GM19193 (cell line): ENCODE measurements around the gene TNFRSF4.

Experiments
- POLR2A ChIP-seq: IDR thresholded peaks from 4 replicates; pipeline ENCODE4 v1.6.1; 2011; ENCODE audit not compliant: insufficient read depth, insufficient read length; ENCODE audit errors: extremely low read depth

Gene TNFRSF4

DNA sequence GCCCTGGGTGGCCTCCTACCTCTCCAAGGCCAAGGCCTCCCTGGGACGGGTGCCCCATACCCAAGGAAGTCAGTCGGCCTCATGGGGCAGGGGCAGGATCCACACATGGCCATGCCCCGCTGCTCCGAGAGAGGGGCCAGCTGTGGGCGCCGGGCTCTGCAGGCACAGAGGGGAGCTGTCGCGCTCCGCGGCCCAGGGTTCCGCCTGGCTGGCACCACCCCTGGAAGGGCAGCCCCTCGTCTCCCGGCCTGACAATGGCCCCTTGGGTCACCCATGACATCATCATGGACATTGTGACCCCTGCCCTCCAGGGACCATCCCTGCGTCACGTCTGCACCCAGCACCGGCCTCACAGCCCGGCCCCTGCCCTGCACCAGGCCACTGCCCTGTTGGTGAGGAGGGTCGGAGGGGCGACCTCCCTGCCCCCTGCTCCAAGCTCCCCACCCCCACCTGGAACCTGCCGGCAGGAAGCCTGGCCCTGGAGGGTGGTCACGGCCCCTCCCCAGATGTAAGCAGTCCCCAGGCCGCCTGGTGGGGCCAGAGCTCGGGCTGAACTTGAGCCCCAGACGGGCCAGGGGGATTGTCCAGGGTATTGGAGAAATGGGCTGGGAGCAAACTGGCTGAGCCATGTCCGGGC lies 34.5 kb downstream of the TNFRSF4 start:
- no peak for TF ChIP-seq POLR2A

DNA sequence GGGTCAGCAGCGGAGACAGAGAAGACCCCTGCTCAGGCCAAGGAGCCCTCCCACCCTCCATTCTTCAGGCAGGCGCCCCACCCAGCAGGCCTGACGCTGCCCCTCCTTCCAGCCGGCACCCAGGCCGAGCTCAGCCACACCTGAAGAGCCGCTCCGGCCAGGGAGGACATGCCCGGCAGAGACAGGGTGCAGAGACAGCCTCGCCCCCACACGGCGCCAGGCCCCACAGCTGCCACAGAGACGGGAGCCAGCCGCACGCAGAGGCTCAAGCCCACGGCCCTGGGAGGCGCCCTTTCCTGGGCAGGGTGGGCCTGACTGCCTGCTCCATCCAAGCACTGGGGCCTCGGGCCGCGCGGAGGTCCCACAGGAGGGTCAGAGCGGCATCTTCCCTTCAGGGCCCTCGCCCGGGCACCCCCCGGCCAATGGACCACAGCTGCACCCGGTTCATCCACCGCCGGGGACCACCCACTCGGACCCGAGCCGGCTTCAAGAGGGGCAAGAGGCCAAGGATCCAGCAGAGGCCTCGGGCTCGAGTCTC lies 35.1 kb downstream of the TNFRSF4 start:
- TF ChIP-seq POLR2A = no peak

DNA sequence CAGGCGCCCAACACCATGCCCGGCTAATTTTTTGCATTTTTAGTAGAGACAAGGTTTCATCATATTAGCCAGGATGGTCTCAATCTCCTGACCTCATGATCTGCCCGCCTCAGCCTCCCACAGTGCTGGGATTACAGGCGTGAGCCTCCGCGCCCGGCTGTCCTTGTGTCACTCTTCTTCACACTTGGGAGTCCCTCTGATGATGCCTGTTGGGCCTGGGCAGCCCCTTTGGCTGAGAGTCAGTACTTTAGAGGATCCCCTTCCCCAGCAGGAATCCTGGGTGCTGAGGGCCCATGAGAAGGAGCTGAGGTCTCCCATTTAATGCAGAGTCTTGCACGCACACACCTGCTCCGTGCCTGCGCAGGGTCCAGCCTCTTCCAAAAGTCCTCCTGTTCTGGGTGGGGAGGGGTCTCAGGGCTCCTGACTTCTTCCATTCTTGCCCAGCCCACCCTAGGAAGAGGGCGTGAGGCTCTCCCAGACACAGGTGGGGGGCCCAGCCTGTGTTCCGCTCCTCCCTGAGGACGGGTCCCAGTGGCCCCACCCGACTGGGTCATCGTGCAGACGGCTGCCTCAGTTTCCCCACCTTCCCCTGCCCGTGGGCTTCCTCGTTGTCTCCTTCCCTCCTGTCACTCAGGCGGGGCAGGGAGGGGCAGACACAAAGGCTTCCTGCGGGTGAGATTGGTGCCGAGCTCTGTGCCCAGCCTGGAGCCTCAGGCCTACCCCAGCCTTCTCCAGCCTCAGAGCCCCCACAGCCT lies 36.3 kb downstream of the TNFRSF4 start:
- no peak for TF ChIP-seq POLR2A

DNA sequence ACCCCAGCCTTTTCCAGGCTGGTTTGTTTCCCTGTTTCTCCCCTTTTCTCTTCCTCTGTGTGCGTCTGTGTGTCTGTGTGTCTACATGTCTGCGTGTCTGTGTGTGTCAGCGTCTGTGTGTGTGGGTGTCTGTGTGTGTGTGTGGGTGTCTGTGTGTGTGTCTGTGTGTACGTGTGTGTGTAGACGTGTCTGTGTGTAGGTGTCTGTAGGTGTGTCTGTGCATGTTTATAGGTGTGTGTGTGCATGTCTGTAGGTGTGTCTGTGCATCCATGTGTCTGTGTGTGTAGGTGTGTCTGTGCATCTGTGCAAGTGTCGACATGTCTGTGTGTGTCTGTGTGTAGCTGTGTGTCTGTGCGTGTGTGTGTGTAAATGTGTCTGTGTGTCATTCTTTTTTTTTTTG lies 37.0 kb downstream of the TNFRSF4 start:
- no peak for TF ChIP-seq POLR2A

- TF ChIP-seq POLR2A = no peak
These were observed 38.5 kb downstream of the TNFRSF4 start for GRCh38 chr1:1175221-1176062.

DNA sequence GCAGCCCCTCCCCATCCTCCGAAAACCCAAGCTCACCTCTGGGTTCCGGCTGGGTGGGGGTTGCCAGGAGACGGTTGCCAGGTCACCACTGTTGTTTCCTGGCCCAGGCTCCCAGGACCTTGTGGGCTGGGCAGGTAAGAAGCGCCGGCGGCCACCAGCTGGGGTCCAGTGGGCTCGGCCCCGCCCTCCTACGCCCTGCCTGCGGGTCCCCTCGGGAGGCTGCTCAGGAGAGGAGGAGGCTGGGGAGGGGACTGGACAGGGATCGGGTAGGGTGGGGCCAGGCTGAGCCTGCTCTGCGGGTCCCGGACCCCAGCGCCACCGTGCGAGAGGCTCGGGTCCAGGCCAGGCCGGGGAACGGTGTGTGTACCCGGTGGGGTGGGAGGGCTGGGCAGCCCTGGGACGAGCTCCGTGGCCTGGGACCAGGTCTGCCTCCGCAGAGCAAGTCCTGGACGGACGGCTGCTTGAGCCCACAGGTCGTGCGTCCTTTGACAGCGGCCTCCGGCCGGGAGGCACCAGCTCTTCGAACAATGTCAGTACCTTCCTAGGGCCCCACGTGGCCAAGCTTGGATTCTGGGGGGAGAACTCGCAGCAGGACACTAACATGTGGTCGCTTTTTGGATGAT lies 40.0 kb downstream of the TNFRSF4 start, which contains the start of gene TTLL10:
Gene TTLL10, plus strand, starts transcription at position 88 of the 623 bp plus-strand sequence. CDS start 5,336 bp downstream, outside the sequence.
- no peak for TF ChIP-seq POLR2A

DNA sequence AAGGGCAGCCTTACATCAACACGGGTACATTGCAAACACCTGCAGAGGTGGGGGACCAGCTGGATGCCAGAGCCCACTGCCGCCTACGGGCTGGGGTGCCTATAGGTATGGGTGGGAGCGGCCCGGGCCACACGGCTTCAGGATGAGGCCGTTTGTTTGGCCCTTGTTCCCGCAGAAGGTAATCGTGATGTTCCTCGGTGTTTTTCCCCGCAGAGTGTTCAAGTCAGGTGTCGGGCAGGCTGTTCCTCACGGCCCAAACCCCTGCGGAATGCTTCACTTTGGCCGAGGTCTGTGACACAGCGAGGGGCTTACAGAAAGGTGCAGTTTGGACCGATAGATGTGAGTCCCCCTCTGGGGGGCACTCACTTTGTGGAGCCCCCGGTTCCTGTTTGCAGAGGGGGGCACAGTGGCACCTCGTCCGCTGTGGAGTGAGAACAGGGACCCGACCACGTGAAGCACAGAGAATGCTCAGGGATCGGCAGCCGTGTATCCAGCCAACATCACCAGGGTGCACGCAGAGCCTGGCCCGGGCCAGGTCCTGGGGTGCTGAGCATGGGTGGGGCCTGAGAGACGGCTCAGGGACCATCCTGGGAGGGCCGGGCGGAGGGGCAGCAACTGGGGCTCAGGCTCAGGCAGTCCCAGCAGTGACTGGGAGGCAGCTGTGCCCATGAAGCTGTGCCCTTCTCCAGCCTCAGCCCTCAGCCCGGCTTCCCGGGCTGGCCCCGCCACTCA lies 40.7 kb downstream of the TNFRSF4 start:
- TF ChIP-seq POLR2A = no peak

DNA sequence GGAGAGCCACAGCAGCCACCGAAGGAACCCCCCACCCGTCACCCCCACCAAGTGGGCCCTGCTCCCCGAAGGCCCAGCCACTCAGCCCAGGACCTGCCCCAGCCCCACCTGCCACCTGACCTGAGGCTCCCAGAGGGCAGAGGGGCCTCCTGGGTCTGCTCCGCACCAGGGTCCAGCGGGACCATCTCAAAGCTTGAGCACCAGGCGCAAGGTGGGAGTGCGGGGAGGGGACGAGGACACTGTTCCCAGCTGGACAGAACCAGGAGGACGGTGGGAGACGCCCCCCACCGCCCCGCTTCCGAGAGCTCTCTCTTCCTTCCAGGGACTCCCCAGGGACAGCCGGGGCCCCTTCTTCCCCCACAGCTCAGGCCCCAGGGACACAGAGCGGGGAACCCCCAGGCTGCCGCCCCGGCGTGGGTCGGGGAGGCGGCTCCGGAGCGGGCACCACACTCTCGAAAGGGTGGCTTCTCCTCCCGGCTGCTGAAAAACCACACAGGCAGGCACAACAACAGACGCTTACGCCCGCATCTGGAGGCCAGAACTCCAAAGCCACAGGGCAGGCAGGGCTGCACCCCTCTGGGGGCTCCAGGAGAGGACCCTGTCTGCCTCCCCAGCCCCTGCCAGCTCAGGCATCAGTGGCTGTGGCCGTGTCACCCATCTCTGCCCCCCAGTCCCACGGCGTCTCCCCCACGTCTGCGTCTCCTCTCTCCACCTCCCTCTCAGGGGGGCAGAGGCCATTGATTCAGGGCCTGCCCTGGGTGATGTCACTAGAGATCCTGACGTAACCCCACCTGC lies 42.2 kb downstream of the TNFRSF4 start:
- TF ChIP-seq POLR2A = no peak

- no peak for TF ChIP-seq POLR2A
These were observed 42.8 kb downstream of the TNFRSF4 start for GRCh38 chr1:1171161-1171545.

DNA sequence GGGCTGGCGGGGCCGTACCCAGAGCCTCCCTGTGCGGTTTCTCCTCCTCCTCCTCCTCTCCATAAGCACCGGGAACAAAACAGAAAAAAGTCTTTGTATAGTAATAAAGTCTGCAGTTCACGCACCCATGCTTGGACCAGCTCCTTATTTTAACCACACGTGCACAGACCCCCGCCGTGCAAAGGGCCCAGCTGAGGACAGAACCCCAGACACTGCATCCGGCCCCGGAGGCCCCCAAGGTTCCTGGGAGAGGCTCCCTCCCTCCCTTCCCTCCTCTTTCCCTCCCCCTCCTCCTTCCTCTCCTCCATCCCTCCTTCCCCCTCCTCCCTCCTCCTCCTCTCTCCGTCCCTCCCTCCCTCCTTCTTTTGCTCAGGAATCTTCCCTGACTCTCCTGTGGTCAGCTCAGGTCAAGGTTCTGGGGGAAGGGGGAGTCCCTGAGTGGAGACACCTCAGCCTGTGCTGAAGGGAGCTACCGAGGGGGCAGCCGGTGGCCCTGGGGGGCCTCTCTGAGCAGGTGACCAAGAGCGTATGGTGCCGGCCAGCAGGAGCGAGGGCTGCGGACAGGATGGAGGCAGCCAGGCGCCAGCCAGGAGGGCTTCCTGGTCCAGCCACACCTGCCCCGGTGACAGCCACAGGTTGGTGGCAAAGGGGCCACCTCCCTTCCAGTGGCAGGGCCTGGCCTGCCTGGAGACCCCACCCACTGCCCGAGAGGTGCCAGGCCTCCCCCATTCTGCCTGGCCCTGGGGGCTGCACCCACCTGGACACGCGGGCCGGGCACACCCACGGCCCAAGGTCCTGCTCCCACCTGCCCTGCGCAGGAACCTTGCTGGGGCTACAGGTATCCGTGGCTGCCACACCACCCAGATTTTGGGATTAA lies 43.5 kb downstream of the TNFRSF4 start:
- no peak for TF ChIP-seq POLR2A

DNA sequence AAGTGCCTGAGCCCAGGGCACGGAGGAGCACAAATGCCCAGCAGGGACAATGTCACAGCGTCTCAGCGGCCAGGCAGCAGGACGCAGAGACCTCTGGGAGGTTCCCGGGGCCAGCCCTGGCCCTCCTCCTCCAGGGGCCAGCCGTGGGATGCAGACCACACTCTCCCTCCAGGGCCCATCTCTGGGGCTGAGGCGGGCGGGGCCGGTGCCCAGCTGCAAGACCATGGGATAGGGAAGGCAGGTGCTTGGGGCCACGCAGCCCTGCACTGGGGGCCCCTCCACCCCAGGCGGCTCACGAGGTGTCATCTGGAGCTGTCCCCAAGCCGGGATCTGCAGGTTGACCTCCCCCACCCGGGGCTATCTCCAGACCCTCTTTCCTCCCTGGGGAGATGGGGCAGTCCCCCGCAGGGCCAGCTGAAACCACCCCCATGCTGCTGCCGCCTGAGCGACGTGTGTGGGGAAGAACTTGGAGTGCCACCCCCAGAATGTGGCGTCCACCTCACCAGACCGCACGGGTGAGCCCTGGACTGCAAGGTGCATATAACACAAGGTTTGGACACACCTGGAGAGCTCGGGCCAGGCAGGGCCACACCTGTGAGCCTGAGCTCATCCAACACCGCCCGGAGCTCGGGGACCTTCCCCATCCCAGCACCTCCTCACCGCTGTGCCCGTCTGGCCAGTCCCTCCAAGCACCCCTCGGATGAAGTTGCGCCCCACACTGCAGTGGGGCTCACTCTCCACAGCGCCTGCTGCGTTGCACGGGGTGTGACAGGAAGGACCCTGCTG lies 44.3 kb downstream of the TNFRSF4 start:
- TF ChIP-seq POLR2A = no peak
